AG09319 (cell line): ENCODE results near the gene SYCE1.
"Not testable (repeated sequence)": the region's sequence is repeated elsewhere in the genome, so short reads cannot be mapped to it uniquely, and the experiment has no call there.

Experiments
- DNase-seq: peaks from one replicate; pipeline ENCODE4 v3.0.0-alpha.2; 2010; ENCODE audit warnings: low read depth; ENCODE audit errors: extremely low read depth
- TF ChIP-seq, protein P1 (sequence below): IDR thresholded peaks from 2 replicates; pipeline ENCODE4 v1.5.1; 2011; ENCODE audit warnings: low read depth, mild to moderate bottlenecking, inconsistent platforms, low read length, moderate library complexity

The SYCE1 gene

DNA sequence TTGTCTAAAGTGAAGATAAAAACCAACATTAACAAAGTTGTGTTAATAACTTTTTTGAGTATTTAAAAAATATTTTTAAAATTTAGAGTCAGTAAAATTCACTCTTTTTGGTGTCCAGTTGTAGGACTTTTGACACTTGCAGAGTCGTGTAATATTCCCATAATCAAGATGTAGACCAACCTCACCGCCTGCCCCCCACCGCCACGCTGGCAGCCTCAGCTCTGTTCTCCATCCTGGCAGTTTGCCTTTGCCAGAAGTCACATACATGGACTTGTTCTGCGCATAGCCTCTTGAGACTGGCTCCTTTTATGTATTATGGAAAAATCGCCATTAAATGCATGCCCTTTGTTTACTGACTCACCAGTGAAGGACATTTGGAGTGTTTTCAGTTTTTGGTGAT, 27.3 kb upstream of the SYCE1 start:
- DNase-seq = no peak
- TF ChIP-seq, protein P1, sequence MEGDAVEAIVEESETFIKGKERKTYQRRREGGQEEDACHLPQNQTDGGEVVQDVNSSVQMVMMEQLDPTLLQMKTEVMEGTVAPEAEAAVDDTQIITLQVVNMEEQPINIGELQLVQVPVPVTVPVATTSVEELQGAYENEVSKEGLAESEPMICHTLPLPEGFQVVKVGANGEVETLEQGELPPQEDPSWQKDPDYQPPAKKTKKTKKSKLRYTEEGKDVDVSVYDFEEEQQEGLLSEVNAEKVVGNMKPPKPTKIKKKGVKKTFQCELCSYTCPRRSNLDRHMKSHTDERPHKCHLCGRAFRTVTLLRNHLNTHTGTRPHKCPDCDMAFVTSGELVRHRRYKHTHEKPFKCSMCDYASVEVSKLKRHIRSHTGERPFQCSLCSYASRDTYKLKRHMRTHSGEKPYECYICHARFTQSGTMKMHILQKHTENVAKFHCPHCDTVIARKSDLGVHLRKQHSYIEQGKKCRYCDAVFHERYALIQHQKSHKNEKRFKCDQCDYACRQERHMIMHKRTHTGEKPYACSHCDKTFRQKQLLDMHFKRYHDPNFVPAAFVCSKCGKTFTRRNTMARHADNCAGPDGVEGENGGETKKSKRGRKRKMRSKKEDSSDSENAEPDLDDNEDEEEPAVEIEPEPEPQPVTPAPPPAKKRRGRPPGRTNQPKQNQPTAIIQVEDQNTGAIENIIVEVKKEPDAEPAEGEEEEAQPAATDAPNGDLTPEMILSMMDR = no peak

DNA sequence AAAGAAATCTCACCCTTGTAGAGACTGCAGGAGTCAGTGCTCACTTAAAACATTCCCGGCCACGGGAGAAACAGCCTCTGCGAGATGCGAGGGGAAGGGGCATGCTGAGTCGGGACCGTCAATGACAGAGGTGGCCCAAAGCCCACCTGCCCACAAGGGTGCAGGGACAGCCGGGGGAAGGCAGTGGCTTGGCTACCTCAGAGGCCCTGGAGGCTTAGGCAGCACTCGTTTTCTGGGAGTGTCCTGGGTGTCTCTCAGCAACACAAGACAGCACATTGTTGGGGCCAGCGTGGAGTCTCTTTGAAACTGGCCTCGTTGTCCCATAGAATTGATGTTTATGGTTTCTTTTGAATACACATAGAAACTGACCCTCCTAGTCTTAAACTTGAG, 25.6 kb upstream of the SYCE1 start:
- no peak for DNase-seq
- TF ChIP-seq, protein P1 = no peak

DNA sequence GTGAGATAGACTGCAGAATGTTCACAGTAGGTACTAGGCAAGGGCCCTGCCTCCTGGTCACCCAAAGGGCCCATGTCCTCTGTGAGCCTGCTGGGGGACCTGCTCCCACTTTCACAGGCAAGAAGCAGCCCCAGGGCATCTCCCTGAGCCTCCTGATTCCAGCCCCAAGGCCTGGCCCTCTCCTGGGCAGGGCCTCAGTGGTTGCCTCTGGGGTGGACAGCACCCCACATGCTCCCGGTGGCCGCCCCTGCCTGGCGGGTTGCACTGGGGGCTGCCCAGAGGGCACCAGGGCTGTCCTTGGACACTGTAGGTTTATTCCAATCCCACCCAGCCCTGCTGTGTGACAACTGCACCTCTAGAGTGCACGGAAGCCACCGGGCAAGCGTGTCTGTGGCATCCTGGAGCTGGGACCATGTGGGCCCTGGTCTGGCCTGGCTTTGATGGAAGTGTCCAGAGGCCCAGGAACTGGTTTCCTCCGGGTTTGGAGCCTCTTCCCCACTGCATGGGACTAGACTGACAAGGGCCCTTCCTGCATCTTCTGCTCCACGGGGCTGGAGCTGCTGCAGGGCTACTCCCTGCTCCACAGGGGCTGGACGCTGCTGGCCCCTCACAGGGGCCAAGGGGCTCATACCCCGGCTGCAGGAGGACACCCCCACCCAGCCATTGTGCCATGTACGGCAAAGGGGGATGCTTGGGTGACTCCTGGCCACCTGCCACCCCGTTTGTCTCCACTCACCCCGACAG, 25.0 kb upstream of the SYCE1 start:
- no peak for DNase-seq
- TF ChIP-seq, protein P1 = no peak

DNA sequence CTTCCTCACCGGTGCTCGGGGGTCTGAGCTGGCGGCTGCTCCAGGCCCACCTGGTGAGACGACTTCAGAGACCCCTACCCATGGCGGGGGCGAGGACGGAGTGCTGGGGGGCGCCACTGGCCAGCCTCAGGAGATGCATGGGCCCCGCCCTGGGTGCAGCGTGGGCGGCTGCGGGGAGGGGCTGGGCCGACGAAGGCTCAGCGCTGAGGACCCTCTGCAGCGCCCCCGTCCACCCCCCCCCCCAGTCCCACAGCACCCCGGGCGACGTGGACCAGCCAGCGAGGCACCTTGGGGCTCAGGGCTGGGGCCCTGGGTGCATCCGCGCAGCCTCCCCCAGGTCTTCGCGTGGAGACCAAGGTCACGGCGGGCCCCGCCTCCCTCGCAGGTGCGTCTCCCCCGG, 11.7 kb upstream of the SYCE1 start:
- DNase-seq = not testable (repeated sequence)

DNA sequence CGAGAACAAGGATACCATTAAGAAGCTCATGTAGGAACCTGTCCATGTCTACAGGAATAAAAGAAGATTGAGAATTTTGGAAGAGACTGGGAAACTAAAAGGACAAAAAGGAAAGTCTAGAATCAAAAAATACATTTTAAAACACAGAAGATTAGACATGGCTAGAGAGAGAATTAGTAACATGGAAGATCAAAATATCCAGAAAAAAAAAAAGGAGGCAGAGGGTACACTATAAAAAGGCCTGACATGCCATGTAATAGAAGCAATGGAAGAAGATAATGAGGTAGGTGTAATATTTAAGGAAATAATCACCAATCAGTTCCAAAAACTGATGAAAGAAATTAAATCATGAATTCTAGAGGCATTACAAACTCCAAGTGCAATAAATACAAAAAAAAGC, 8.1 kb upstream of the SYCE1 start:
- not testable (repeated sequence) for DNase-seq

DNA sequence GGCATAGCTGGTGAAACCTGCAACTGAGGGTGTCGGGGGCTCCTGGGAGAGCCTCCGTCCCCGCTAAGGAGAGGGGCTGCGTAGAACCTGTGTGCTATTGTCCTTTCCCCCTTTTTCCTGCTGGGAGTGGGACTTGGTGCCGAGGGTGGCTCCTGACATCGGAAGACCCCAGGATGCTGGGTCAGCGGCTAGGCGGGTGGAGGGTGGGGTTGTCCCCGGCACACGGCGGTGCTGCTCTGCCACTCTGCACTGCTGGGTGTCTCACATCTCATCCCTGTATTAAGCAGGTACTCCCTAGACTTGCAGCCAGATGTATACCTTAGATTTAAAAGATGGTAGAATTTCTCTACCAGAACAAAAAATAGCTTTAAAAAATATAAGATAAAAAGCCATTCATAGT, 6.7 kb upstream of the SYCE1 start:
- not testable (repeated sequence) for DNase-seq

DNA sequence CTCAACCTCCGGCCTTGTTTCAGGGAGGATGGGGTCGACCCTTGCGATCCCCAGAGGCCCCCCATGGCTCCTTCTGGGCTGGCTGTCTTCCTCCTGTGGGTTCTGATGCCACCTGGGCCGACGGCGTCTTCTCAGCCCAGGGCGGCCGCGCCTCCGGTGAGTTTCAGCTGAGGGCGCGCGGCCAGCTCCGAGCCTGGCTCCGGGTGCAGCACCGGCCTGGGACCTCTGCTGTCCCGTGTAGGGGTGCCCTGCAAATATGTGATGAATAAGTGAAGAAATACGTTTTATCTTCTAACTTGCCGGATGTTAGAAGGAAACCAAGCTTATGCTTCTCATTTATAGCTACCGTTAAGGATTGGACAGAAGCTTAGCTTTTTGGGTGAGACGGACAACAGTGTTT, 4.4 kb upstream of the SYCE1 start:
- not testable (repeated sequence) for DNase-seq

DNA sequence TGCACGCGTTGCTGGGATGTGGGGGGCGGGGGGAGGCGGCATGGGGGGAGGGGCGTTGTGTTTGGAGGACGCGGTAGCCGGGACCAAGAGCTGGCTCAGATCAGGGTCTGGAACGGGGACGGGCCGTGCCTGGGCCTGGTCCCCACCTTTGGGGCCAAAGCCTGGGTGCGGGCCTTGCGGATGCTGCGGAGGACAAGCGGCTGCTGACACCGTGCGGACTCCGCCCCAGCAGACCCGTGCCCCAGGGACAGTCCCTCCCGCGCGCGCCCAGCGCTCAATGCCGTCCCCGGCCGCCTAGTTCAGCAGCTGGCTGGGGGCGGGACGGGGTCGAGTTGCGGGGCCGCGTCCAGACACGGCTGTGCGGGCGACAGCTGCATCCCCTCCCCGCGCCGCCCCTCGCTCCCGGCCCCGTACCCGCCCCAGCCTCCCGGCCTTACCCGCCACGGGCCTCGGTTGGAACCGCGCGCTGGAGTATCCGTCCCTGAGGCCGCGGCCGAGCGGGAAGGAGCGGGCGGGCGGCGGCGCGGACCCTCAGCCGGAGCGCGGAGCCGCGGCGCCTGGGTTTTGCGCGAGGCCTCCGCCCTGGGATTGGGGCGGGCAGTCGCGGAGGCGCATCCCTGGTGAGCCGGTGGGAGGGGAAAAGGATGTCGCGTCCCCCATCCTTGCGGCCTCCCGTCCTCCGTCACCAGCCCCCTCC, 3.6 kb upstream of the SYCE1 start:
- DNase-seq = not testable (repeated sequence)

DNA sequence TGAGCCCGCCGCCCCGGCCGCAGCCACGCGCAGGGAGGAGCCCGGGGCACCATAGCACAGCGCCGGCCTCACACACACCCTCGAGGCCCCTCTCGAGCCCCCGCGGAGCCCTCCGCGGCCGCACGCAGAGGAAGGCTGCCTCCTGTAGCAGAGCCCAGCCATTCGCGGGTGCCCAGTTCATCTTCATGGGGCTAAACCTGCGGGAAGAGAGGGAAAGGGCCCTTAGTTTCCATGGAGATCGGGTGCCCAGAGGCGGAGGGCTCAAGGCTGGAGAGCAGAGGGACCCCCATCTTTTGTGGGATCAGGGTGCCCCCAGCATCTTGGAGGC, 2.9 kb upstream of the SYCE1 start:
- no peak for DNase-seq
- TF ChIP-seq, protein P1 = no peak

DNA sequence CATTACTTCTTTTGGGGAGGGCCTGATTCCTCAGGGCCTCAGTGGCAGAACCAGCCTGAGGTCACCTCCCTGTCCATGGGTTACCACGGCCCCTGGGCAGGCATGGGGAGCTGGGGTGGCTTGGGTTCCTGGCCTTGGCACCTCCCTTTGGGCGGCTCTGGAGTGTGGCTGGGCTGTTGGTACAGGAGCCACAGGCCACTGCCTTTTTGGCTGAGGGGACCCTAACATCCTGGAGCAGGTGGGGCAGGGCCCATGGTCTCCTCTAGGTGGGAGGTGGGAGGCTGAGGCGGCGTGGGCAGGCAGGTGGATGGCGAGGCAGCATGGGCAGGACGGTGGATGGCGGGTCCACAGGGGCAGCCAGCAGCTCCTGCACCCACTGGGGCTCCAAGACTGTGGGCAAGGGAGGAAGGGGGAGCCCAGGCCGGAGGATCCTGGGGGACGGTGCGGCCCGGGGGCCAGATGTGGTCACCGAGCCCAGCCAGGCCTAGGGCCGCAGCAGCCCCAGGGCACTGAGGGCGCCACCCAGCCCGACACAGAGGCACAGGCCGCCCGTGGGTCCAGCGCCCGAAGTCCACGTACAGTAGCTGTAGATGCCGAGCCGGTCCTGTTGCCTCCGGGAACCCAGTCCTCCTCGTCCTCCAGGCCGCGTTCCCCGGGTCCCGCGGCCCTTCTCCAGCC, 2.4 kb upstream of the SYCE1 start:
- TF ChIP-seq, protein P1 = no peak

More for the DNA sequence above, 2.4 kb upstream of the SYCE1 start:
- no peak for DNase-seq
